Ovary (tissue), 9 donors: ENCODE results near the gene HLA-DMB. TPM values are rescaled to one million over a fixed set of nuclear protein-coding genes. Genes with fewer than 3 reads are reported as not detected.

ENCODE experiments used
- DNase-seq, 5 donors: peaks; one replicate each; pipeline ENCODE4 v3.0.0-alpha.2; 2019 to 2020
- H3K27ac ChIP-seq, 2 donors: fragments of 200-600 bp; one replicate each; pipeline versions ENCODE4 v1.5.1 to v1.8.0; 2019 to 2022
- H3K27me3 ChIP-seq: fragments of 200-600 bp; one replicate; pipeline ENCODE4 v1.8.0; 2022
- H3K36me3 ChIP-seq: fragments of 200-600 bp; sonication (generic); one replicate; pipeline ENCODE4 v1.5.1; 2019
- H3K4me1 ChIP-seq: one replicate; pipeline ENCODE4 v1.8.1; 2013; ENCODE audit warnings: mild to moderate bottlenecking, moderate library complexity; ENCODE audit not compliant: insufficient read depth
- H3K4me3 ChIP-seq: fragments of 200-600 bp; sonication (generic); one replicate; pipeline ENCODE4 v1.5.1; 2017
- H3K9me3 ChIP-seq, 2 donors: fragments of 200-600 bp in 1 of 2; sonication (generic) in 1 of 2; one replicate each; pipeline versions ENCODE4 v1.5.1 to v1.8.1; 2013 to 2019; ENCODE audit warnings: mild to moderate bottlenecking in 1 of 2, moderate library complexity in 1 of 2
- EP300 ChIP-seq: sonication (generic); formaldehyde crosslinking; IDR thresholded peaks from one replicate; pipeline ENCODE4 v1.6.1; 2017; ENCODE audit warnings: antibody characterized with exemption
- POLR2A ChIP-seq: fragments of 450-650 bp; IDR thresholded peaks from one replicate; pipeline ENCODE4 v1.6.1; 2017; ENCODE audit warnings: antibody characterized with exemption, mild to moderate bottlenecking, moderate library complexity
- WGBS, 3 donors: extraction: QIAGEN DNeasy Blood & Tissue Kit in 1 of 3; methylation state at CpG; one replicate each; pipeline versions ENCODE4 v1.1.5 to v1.1.7; 2013 to 2017; 5-methylcytosine and 5-hydroxymethylcytosine counted together
- intact Hi-C, 4 donors: fragments of 100-400 bp; cut with DNase I; formaldehyde crosslinking; loops; one replicate each; pipeline versions ENCODE4 v1.11.0 to v1.15.1; 2022 to 2023
- polyA plus RNA-seq, 2 donors: library from polyadenylated mRNA; stranded (reverse); fragments of 200-250 nt in 1 of 2; fragments of 350-450 nt in 1 of 2; fragmentation: Illumina TruSeq in 1 of 2; extraction: RNeasy Lipid Tissue Mini Kit (QIAGEN cat#74804) in 1 of 2; gene quantifications; one replicate each; pipeline ENCODE4 v1.2.3, GENCODE V29; 2013 to 2014
- total RNA-seq, 7 donors: library from RNA; depleted of rRNA in 2 of 7; stranded (reverse); fragments of >200 nt in 2 of 7; fragmentation: NEBNext Ultra II Directional in 3 of 7; extraction: Animal tissue kit (Norgen Biotek cat#: 25700) in 3 of 7; gene quantifications; one replicate each; pipeline versions ENCODE4 v1.1.0 to v1.2.4, GENCODE V29; 2016 to 2023
- TF ChIP-seq, protein P1 (sequence below), 3 donors: fragments of 450-650 bp in 2 of 3; fragments of 200-600 bp in 1 of 3; IDR thresholded peaks; one replicate each; pipeline versions ENCODE4 v1.5.1 to v1.8.0; 2016 to 2022; ENCODE audit warnings: antibody characterized with exemption in 3 of 3, mild to moderate bottlenecking in 1 of 3
- donor health status: DM: no; HTN: no; CAD: no; lungs with moderate emphysema.
- donor health status: DM: no; HTN: no; CAD: no.
- donor health status: Bipolar disorder and iron deficiency.
- donor health status: DM: yes; HTN: yes; CAD: no.
- donor health status: DM: no; HTN: no; CAD: no.
- donor health status: DM: yes; HTN: yes; CAD: no.

Gene HLA-DMB
- total and polyA plus RNA-seq, 9 donors = 4.3 to 70.0 (median 12.0) TPM

DNA sequence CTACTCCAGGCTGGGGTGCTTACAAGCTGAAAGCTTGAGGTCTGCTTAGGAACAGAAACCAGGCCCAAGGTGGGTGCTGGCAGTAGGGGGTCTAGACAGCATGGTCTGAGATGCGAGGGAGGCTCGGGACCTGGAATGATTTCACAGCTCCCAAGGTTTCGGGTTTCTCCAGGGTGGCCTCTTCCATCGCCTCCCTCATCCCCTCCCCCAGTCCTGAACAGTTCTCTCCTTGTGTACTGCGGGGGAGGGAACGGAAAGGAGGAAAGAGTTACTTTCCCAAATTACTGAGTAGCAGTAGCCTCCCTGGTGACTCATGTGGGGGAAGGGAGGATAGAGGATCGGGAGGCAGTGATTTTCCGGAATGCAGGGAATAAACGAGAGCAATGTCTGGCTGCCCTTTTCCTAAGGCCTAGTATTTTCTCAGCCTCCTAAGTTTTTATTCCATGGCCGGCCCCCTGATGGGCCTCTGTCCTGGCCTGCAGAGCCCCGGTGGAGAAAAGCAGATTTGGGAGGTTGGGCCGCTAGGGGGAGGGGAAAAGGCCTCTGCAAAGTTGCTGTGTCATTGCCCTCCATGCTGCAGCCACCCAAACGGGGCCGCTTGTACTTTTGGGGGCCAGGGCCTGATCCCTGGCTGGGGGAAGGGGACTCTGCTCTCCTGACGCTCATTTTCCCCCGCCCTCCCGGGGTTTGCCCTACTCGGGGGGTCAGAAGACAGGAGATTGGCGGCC, 29.0 kb upstream of the HLA-DMB start:
- Histone ChIP-seq H3K9me3 (no peaks in the 10 kb centered on the region), H3K27me3 (no peaks in the 10 kb centered on the region), H3K27ac (peak overlapping the region; percentile 95 to 98), H3K4me1 (peaks cover 5% of the 10 kb centered on the region), H3K4me3 (peak overlapping the region; percentile 54), H3K36me3 (no peaks in the 10 kb centered on the region)
- DNase-seq = peak; percentile 81 to 89 (median 82)
- WGBS, 3 donors = 0 to 1% (median 0%) methylated on average over 19 of the region's 19 CpGs
- intact Hi-C loops = loop anchor here in 1 of 4 donors (10.0 kb wide), 1 partner anchor 775 kb away; the partner anchor contains the start of genes GPSM3 and PBX2
- TF ChIP-seq, protein P1, sequence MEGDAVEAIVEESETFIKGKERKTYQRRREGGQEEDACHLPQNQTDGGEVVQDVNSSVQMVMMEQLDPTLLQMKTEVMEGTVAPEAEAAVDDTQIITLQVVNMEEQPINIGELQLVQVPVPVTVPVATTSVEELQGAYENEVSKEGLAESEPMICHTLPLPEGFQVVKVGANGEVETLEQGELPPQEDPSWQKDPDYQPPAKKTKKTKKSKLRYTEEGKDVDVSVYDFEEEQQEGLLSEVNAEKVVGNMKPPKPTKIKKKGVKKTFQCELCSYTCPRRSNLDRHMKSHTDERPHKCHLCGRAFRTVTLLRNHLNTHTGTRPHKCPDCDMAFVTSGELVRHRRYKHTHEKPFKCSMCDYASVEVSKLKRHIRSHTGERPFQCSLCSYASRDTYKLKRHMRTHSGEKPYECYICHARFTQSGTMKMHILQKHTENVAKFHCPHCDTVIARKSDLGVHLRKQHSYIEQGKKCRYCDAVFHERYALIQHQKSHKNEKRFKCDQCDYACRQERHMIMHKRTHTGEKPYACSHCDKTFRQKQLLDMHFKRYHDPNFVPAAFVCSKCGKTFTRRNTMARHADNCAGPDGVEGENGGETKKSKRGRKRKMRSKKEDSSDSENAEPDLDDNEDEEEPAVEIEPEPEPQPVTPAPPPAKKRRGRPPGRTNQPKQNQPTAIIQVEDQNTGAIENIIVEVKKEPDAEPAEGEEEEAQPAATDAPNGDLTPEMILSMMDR (IDR thresholded peaks at IDR 0.05) = peak; percentile 48 to 86 (median 79)
- TF ChIP-seq EP300 (peak; percentile 73), POLR2A (peak; percentile 77)

GRCh38 chr6:32968867-32969684, 28.2 kb upstream of the HLA-DMB start:
- TF ChIP-seq POLR2A = no peak
- TF ChIP-seq, protein P1 (IDR thresholded peaks at IDR 0.05) = no peak
- TF ChIP-seq EP300 = peak; percentile 4
- intact Hi-C loops = no loop called here
- DNase-seq = peak; percentile 76 to 85 (median 85)
- 0 to 1% (median 0%) methylated on average over 39 to 40 of the region's 40 CpGs for WGBS, 3 donors
- H3K4me3 ChIP-seq = peak overlapping the region; percentile 54
- H3K9me3 ChIP-seq = no peaks in the 10 kb centered on the region
- H3K4me1 ChIP-seq = peaks cover 4% of the 10 kb centered on the region
- no peaks in the 10 kb centered on the region for H3K27me3 ChIP-seq
- H3K36me3 ChIP-seq = no peaks in the 10 kb centered on the region
- peak overlapping the region; percentile 95 to 98 for H3K27ac ChIP-seq

DNA sequence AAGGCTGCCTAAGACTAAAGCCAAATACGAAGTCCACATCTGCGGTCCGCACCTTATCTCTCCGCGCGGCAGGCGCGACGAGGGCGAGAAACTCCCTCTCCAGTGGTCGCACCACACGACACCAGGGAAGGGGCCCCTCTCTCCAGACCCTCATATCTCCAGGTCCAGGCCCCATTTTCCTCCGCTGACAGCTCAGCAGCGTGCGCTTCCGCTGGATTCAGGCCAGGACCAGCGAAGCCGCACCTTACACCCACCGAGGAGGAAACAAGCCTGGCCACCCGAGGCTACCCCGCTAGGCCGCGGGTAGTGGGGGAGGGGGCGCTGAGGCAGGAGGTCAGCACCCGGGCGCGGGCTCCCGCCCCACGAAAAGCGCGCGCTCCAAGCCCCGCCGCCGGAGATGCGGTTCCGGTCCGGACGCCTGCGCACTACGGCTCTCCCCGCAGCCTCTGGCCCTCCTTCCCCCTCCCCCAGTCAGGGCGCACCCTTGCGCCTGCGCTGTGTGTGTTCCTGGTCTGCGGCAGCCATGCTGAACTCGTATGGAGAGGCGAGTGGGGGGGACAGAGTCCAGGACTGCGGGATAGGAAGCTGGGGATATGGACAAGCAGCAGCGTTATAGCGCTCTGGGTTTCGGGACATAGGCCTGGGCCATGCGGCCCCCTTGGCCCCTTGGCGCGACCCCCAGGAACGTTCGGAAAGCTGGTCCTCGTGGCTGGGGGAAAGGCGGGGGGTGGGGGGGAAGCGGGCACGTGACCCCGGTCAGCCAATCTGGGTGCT, 27.5 kb upstream of the HLA-DMB start, which contains the start of gene BRD2:
Gene BRD2, plus strand, starts transcription at position 502 of the 774 bp plus-strand sequence. CDS start 4,305 bp downstream, outside the sequence.
- DNase-seq = peak; percentile 97 to 98 (median 98)
- no peaks in the 10 kb centered on the region for H3K27me3 ChIP-seq
- peak within 1 kb of the TSS; percentile 54 for H3K4me3 ChIP-seq
- no peaks in the 10 kb centered on the region for H3K9me3 ChIP-seq
- H3K27ac ChIP-seq = peak within 1 kb of the TSS; percentile 95 to 98
- TF ChIP-seq EP300 (peak; percentile 30), POLR2A (peak; percentile 98)
- TF ChIP-seq, protein P1 (IDR thresholded peaks at IDR 0.05) = peak in 1 of 3 donors; percentile 20
- no peaks in the 10 kb centered on the region for H3K36me3 ChIP-seq
- peaks cover 4% of the 10 kb centered on the region for H3K4me1 ChIP-seq
- intact Hi-C loops = no loop called here
- WGBS, 3 donors = 0% methylated on average over 38 to 62 of the region's 62 CpGs
